Upper lobe of left lung (tissue), 4 donors: ENCODE data around the gene PLXNB3.

ENCODE experiments used
- CTCF ChIP-seq, 6 experiments: fragments of 450-650 bp in 4 of 6; fragments of 200-600 bp in 2 of 6; sonication (generic) in 2 of 6; IDR thresholded peaks; one replicate each; pipeline ENCODE4 v1.5.1; 2016 to 2019; ENCODE audit warnings: antibody characterized with exemption in 6 of 6
- EP300 ChIP-seq, 4 donors: sonication (generic); formaldehyde crosslinking; IDR thresholded peaks; one replicate each; pipeline ENCODE4 v1.5.1; 2017; ENCODE audit warnings: antibody characterized with exemption in 4 of 4, control low read depth in 2 of 4
- POLR2A ChIP-seq, 4 donors: fragments of 450-650 bp; IDR thresholded peaks; one replicate each; pipeline ENCODE4 v1.5.1; 2016 to 2017; ENCODE audit warnings: antibody characterized with exemption in 4 of 4, mild to moderate bottlenecking in 2 of 4
- POLR2AphosphoS5 ChIP-seq, 2 donors: sonication (generic); formaldehyde crosslinking; IDR thresholded peaks; one replicate each; pipeline ENCODE4 v1.5.1; 2017; ENCODE audit warnings: antibody characterized with exemption in 2 of 2

GRCh38 chrX:153744210-153745066, 19.6 kb upstream of the PLXNB3 start:
- no peak for TF ChIP-seq CTCF (IDR thresholded peaks at IDR 0.05)
- no peak for TF ChIP-seq EP300 (IDR thresholded peaks at IDR 0.05)
- no peak for TF ChIP-seq POLR2A (IDR thresholded peaks at IDR 0.05)
- TF ChIP-seq POLR2AphosphoS5 (IDR thresholded peaks at IDR 0.05): no peak
